HG02943 (cell line): ENCODE data around the gene CTSW.

Source experiments
- ATAC-seq: cut with Tn5 transposase; IDR thresholded peaks from one replicate; pipeline ENCODE4 v1.9.1; 2021; ENCODE audit warnings: mild to moderate bottlenecking, low read depth, moderate library complexity; ENCODE audit not compliant: unreplicated experiment

Gene CTSW

GRCh38 chr11:65898656-65899355, 19.2 kb downstream of the CTSW start:
- ATAC-seq, result no peak

GRCh38 chr11:65899356-65900124, 19.9 kb downstream of the CTSW start:
- no peak for ATAC-seq

- ATAC-seq, result peak; percentile 57
Observed at GRCh38 chr11:65900125-65900898, 20.7 kb downstream of the CTSW start, which contains the start of gene FOSL1. Gene FOSL1, minus strand, starts transcription at chr11:65900388. Its CDS starts 49 bp downstream, at chr11:65900339.

DNA sequence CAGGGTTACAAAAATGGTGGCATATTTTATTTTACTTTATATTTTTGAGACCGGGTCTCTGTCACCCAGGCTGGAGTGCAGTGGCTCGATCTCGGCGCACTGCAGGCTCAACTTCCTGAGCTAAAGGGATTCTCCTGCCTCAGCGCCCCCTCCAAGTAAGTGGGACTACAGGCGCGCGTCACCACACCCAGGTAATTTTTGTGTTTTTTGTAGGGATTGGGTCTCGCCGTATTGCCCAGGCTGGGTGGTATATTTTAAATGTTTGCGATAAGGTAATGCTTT, 21.2 kb downstream of the CTSW start:
- ATAC-seq, result no peak

DNA sequence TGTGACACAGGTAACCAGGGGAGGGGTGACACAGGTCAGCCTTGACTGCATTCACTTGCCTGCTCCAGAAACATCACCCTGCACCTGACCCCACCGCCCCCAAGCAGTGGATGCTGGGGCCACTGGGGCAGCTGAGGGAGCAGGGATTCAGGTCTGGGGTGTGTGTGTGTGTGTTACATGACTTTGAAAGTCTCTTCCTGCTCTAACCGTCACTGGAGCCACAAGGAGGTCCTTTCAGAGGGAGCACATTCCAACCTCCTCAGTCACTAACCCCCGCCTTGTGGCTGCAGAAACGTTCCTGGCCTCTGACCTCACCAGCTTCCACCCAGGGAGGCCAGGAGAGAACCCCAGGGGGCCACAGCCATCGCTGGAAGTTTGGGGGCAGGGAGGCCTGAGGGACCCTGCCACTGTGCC, 23.4 kb downstream of the CTSW start:
- no peak for ATAC-seq

DNA sequence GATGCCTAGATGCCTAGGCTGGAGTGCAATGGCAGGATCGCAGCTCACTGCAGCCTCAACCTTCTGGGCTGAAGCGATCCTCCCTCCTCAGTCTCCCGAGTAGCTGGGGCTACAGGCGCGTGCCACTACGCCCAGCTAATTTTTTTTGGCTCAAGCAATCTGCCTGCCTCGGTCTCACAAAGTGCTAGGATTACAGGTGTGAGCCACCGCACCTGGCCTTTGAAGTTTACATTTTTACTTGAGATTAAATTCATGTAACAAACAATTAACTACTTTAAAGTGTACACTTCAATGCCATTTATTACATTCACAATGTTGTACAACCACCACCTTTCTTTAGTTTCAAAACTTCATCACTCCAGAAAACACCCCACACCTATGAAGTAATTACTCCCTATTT, 24.1 kb downstream of the CTSW start:
- ATAC-seq, result no peak

DNA sequence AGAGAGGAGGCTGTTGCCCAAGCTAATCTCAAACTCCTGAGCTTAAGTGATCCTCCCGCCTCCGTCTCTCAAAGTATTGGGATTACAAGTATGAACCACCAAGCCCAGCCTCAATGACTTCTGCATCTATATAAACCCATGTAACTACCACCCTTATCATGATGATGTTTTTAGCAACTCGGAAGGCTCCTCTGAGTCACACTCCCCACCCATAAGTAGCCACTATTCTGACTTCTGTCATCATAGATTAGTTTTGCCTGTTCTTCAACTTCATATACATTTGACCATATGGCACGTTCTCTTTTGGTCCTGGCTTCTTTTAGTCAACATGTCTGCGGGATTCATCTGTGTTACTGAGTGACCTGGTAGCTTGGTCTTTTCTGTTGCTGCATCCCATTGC, 27.0 kb downstream of the CTSW start:
- no peak for ATAC-seq

GRCh38 chr11:65907878-65908277, 28.2 kb downstream of the CTSW start:
- ATAC-seq, result no peak

DNA sequence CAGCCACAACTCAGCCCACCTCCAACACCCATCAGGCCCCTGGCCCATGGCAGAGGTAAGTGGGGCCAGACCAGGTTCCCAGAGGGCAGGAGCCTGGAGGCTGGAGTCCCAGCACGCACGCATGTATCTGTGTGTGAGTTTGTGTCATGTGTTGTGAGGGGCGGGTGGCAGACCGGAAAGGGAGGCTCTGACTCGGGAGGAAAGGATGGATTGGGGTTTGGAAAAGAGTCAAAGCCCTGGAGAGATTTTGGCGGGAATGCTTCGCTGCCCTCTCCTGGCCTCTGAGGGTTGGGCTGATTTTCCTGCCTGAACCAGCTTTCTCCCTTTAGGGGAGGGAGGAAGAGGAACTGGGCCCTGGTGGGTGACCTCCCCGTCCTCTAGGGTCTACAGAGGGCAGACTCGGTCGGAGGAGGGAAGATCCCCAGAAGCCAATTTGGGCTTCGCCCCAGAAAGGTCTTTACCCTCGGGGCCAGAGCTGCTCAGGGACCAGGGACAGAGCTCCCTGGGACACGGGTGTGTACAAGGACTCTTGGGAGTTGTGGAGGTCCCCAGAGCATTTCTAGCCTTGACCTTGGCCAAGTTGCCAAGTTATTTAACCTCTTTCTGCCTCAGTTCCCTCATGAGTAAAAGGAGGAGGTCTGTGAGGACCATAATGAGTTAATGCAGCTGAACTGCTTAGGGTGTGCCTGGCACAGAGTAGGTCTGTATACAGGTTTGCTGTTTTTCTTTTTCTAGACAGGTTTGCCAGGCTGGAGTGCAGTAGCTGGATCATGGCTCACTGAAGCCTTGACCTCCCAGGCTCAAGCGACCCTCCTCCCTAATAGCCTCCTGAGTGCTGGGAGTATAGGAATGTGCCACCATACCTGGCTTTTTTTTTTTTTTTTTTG, 32.3 kb downstream of the CTSW start:
- ATAC-seq, result no peak

- ATAC-seq, result no peak
Observed at GRCh38 chr11:65912845-65913244, 33.2 kb downstream of the CTSW start.

DNA sequence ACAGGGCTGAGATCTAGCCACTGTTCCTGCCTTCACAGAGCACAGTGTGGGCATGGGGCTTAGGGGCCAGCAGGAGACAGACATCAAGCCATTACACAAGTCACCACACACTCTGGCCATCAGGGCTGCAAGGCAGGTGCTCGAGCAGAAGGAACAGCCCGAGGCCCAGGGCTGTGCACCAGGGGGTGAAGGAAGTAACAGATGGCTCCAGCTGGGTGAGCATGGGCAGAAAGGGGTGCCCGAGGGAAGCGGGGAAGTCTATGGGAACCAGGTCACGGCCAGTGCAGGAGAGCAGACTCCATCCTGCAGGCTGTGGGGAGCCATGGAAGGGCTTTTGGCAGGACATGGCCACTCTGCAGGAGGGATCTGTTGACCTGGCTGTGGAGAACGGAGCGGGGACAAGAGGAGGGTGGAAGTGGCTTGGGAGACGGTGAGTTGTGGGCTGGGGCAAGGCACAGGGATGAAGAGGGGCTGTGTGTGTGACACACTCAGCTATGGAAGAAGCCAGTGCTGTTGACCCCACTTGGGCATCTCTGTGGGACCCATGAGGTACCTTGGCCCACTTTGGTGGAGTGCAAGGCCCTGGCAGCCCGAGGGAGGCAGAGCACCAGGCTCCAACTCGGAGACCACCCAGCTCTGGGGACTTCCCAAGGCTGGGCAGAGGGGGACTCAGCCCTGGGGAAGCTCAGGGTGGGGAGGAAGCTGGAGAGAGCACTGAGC, 35.6 kb downstream of the CTSW start:
- ATAC-seq, result no peak

DNA sequence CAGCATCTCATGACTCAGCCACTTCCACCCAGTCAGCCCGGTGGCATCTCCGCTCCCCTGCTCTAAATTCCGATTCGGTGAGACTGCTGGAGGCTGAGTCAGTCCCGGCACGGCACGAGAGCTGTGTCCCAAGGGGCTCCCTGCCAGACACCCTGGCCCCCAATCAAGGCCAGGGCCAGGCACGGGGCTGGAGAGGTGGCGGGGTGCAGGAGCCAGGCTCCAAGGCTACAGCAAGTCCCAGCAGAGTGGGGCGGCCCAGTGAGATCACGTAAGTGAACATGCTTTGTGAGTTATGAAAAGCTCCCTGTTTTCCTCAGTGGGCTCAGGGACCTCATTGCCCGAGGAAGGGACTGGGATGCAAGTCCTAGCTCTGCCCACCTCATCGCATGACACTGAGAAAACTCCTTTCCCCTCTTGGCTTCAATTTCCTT, 36.2 kb downstream of the CTSW start:
- ATAC-seq, result no peak

GRCh38 chr11:65916391-65916790, 36.8 kb downstream of the CTSW start:
- ATAC-seq, result no peak

DNA sequence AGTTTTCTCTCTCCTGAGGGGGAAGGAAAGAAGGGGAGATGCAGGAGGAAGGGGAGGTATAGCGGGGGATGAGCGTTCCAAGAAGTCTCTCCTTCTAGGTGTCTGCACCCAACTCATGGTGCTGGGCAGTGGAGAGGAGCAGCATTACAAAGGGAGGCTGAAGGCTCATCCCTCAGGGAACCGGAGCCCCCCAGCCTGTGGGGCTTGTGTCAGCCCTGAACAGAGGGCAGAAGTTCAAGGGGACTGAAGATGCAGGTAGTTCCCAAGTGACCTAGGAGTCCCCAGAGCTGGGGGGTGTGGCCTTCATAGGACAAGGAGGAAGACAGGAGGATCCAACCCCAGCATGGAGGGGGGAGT, 37.4 kb downstream of the CTSW start:
- ATAC-seq, result no peak

- ATAC-seq, result no peak
Observed at GRCh38 chr11:65917434-65918210, 38.0 kb downstream of the CTSW start.

GRCh38 chr11:65918211-65919140, 38.8 kb downstream of the CTSW start, which contains the start of gene C11orf68:
Gene C11orf68, minus strand, starts transcription at chr11:65919062. Its CDS starts 31 bp downstream, at chr11:65919031.
- ATAC-seq, result peak; percentile 45

- peak; percentile 84 for ATAC-seq
Observed at GRCh38 chr11:65919141-65919572, 39.5 kb downstream of the CTSW start, which contains the start of gene DRAP1. Gene DRAP1, plus strand, starts transcription at chr11:65919426. Its CDS starts 76 bp downstream, at chr11:65919502.
